ENCODE data around the gene ESCO1. TPM values are rescaled to one million over a fixed set of nuclear protein-coding genes. Genes with fewer than 3 reads are reported as not detected.

ESCO1 gene
- total and polyA plus RNA-seq, 2 of the 13 experiments (the other 11 are each of a cell fraction or from before 2014, with no cell fraction given) = 6.3 to 19.4 TPM

GRCh38 chr18:21486905-21487437 lies 113.5 kb downstream of the ESCO1 start (continued):
- TF ChIP-seq NR0B2 (CRISPR knock-in tag; IDR thresholded peaks at IDR 0.05) (no peak), JARID2 (CRISPR knock-in tag; IDR thresholded peaks at IDR 0.05; ENCODE audit: insufficient replicate concordance) (no peak), ZNF318 (CRISPR knock-in tag; IDR thresholded peaks at IDR 0.05) (no peak), REL (CRISPR knock-in tag; conservative IDR thresholded peaks at IDR 0.05) (no peak), MAFF (IDR thresholded peaks at IDR 0.05; ENCODE audit: low read depth, low read length) (peak; percentile 51; the same call in 1 of the 2 replicates), MAFK (conservative IDR thresholded peaks at IDR 0.05 in 1 of 2, IDR thresholded peaks at IDR 0.05 in 1 of 2; ENCODE audit: low read length in 2 of 2) (peak; percentile 45 to 51; a peak in 3 of 4 replicates), ATF7 (IDR thresholded peaks at IDR 0.05) (peak; percentile 44; the same call in 1 of the 2 replicates), ATF7 (CRISPR knock-in tag; IDR thresholded peaks at IDR 0.05) (no peak)
